H1 (cell line): ENCODE measurements around the gene ACOT12. TPM values are rescaled to one million over a fixed set of nuclear protein-coding genes. Genes with fewer than 3 reads are reported as not detected.

Source experiments
- CEBPB ChIP-seq: IDR thresholded peaks from 2 replicates; pipeline ENCODE4 v1.6.1; 2012; ENCODE audit warnings: low read depth, low read length
- CREB1 ChIP-seq: IDR thresholded peaks from 2 replicates; pipeline ENCODE4 v1.6.1; 2012; ENCODE audit warnings: inconsistent platforms
- EP300 ChIP-seq, 2 experiments: IDR thresholded peaks; 1 replicate in 1 of 2; 2 replicates in 1 of 2; pipeline ENCODE4 v1.6.1; 2011 to 2012; ENCODE audit warnings: low read depth in 2 of 2, low read length in 2 of 2, mild to moderate bottlenecking in 2 of 2, borderline replicate concordance in 1 of 2, inconsistent platforms in 1 of 2, moderate library complexity in 1 of 2
- GTF2F1 ChIP-seq: IDR thresholded peaks from 2 replicates; pipeline ENCODE4 v1.6.1; 2012; ENCODE audit warnings: low read depth, low read length, improper control_type of control experiment, borderline replicate concordance
- polyA plus RNA-seq, 7 experiments: library from polyadenylated mRNA; depleted of rRNA in 3 of 7; stranded (reverse) in 5 of 7; unstranded in 2 of 7; fragments of >200 nt in 5 of 7; fragments of 200-250 nt in 2 of 7; gene quantifications; 1 replicate in 5 of 7; 2 replicates in 1 of 7; 4 replicates in 1 of 7; pipeline versions ENCODE4 v1.2.1 to v1.2.3, GENCODE V29; 2011 to 2013; ENCODE audit warnings: missing spikeins in 2 of 7, mixed read lengths in 2 of 7
- total RNA-seq: library from RNA; stranded (reverse); fragmentation: NEBNext Ultra II Directional; extraction: Animal tissue kit (Norgen Biotek cat#: 25700); gene quantifications from 2 replicates; pipeline ENCODE4 v1.2.1, GENCODE V29; 2021
- TF ChIP-seq, protein P1 (sequence below): IDR thresholded peaks from 2 replicates; pipeline ENCODE4 v1.6.1; 2012; ENCODE audit warnings: low read length, inconsistent platforms

ACOT12 gene
- total and polyA plus RNA-seq, 2 of the 8 experiments (the other 6 are each of a cell fraction or from before 2014, with no cell fraction given), result 0.29 TPM; not detected in 1

GRCh38 chr5:81288021-81288433 is 105.9 kb downstream of the ACOT12 start (continued):
- TF ChIP-seq CEBPB, result no peak
- no peak for TF ChIP-seq EP300 (IDR thresholded peaks at IDR 0.05; ENCODE audit: borderline replicate concordance in 1 of 2, low read depth in 2 of 2, low read length in 2 of 2)
- no peak for TF ChIP-seq CREB1
- TF ChIP-seq GTF2F1, result no peak
- TF ChIP-seq, protein P1, sequence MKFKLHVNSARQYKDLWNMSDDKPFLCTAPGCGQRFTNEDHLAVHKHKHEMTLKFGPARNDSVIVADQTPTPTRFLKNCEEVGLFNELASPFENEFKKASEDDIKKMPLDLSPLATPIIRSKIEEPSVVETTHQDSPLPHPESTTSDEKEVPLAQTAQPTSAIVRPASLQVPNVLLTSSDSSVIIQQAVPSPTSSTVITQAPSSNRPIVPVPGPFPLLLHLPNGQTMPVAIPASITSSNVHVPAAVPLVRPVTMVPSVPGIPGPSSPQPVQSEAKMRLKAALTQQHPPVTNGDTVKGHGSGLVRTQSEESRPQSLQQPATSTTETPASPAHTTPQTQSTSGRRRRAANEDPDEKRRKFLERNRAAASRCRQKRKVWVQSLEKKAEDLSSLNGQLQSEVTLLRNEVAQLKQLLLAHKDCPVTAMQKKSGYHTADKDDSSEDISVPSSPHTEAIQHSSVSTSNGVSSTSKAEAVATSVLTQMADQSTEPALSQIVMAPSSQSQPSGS, result no peak
